ENCODE results near the gene DIP2C.
"Not testable (repeated sequence)": the region's sequence is repeated elsewhere in the genome, so short reads cannot be mapped to it uniquely, and the experiment has no call there.

DIP2C gene

DNA sequence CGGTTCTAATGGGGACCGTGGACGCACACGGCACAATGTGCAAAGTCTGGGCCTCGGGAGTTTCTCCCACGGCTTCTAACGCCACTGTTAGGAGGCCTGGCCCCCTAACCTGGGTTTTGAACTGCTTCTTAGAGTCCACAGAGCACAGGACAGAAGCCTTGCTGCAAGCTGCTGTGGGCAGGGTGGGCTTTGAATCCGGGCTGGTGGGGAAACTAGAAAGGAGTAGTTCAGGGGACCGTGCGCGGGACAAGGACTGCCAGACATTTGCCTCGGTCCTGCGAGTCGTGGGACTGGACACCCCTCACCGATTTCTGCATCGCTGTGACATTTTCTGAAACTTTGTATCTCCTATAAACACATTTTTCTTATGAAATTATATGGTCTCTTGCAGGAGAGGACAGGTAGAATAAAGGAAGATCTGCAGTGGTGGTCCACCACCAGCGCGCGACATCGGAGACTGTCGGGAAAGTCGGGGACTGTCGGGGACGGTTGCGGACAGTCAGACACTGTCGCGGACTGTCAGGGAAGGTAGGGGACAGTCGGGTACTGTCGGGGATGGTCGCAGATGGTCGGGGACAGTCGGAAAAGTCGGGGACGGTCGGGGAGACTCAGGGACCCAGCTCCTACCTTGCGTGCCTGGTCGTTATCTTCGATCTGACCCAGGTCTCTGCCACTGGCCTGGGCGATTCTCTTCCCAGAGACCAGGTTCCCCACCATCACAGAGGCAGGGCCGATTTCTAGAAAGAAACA, 332.1 kb downstream of the DIP2C start:
- ATAC-seq (replicated peaks) (no peak), DNase-seq (no peak)
- H3K9me3 Mint-ChIP-seq = no peaks in the 10 kb centered on the region
- H3K27ac Mint-ChIP-seq = no peak overlapping the region
- no peaks in the 10 kb centered on the region for H3K4me1 Mint-ChIP-seq
- peaks cover 0 to 7% of the 10 kb centered on the region in 2 donors for H3K36me3 Mint-ChIP-seq
- H3K4me3 Mint-ChIP-seq = no peak overlapping the region
- peaks cover 0 to 4% of the 10 kb centered on the region in 2 donors for H3K27me3 Mint-ChIP-seq

DNA sequence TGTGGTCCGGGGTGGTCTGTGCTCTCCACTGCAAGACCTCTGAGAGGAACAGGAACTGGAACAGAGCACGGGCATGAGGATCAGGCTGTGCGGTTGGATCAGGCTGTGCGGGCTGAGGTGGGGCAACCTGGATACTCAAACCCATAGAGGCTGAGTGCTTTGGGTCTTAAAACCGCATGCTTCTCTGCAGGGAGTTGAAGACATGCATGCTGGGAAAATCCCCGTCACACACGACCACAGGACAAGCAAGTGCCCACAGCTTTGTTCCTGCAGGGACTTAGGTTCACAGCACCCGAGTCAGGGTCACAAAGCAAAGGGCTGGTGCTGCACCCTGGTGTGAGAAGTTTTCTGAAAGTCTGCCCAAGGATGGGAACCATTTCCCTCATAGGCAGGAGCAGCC, 333.0 kb downstream of the DIP2C start:
- Mint-ChIP-seq H3K27me3 (no peaks in the 10 kb centered on the region), H3K27ac (no peak overlapping the region), H3K36me3 (peaks cover 0 to 3% of the 10 kb centered on the region in 2 donors), H3K4me3 (no peak overlapping the region), H3K4me1 (no peaks in the 10 kb centered on the region), H3K9me3 (no peaks in the 10 kb centered on the region)
- DNase-seq (no peak), ATAC-seq (replicated peaks) (peak in 1 of 2 donors; percentile 51)

DNA sequence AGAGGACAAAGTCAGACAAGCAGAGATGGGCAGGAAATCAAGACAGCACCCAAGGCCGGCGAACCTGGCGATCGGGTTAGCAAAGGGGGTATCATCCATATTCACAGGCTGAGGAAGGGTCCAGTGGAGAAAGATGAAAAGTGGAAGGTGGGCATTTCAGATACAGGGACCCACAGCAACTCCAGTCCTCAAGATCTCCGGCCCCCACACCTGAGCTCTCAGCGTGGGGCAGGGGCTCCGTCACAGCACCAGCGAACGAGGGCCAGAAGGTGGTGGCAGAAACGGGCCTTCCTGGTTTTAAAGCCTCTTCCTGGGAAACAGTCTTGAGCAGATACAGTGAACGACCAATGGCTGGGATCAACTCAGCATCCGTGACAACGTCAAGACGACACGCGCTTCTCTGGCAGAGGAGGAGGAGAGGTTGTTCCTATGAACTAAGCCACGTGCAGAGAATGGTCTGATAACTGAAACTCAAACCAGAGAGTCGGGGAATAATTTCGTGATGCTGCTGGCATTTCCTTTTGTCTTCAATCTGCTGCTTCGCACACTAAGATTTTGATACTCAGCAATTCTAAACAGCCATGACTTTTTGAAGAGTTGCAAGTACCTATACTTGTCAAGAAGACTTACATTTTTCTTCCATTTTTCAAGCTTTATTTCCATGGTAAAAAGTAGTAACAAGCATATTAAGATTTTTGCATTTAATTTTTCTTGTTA, 334.4 kb downstream of the DIP2C start:
- no peak overlapping the region for H3K4me3 Mint-ChIP-seq
- DNase-seq = no peak
- ATAC-seq (replicated peaks) = no peak
- H3K27me3 Mint-ChIP-seq = no peaks in the 10 kb centered on the region
- no peak overlapping the region for H3K27ac Mint-ChIP-seq
- H3K9me3 Mint-ChIP-seq = no peaks in the 10 kb centered on the region
- H3K36me3 Mint-ChIP-seq = peaks cover 0 to 3% of the 10 kb centered on the region in 2 donors
- no peaks in the 10 kb centered on the region for H3K4me1 Mint-ChIP-seq

DNA sequence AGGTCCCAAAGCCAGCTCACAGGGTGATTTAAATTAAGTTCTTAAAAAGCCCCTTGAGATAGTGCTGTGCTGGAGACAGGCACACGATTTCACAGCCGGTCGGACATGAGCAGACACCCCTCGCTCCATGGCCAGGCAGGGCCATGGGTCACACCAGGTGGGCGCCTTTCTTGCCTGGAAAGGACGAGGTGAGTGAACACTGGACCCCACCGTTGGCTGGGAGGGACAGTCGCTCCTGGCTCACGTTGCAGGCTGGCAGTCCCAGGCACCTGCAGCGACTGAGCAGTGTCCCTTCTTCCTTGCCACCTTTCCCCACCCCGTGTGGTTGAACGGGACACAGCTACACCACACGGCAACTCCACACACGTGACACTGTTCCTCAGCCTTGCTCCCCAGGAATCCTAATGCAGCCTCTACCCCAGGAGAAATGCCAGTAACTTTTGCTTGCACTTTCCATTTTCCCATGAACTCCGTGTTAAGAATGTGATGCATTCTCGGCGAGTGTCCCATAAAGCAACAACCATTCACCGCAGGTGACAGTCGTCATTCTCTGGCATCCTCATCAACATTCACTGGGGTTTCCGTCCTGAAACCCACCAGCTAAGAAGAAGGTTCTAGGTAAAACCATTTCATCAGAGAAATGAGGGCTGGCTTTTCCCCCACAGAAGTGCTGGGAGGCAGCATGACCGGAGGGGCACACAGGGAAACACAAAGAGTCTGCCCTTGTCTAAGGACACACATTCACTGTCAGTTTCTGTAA, 336.8 kb downstream of the DIP2C start:
- no peak overlapping the region for H3K27ac Mint-ChIP-seq
- no peaks in the 10 kb centered on the region for H3K4me1 Mint-ChIP-seq
- no peaks in the 10 kb centered on the region for H3K27me3 Mint-ChIP-seq
- H3K36me3 Mint-ChIP-seq = peaks cover 0 to 3% of the 10 kb centered on the region in 2 donors
- no peaks in the 10 kb centered on the region for H3K9me3 Mint-ChIP-seq
- H3K4me3 Mint-ChIP-seq = no peak overlapping the region
- DNase-seq (no peak), ATAC-seq (replicated peaks) (no peak)

DNA sequence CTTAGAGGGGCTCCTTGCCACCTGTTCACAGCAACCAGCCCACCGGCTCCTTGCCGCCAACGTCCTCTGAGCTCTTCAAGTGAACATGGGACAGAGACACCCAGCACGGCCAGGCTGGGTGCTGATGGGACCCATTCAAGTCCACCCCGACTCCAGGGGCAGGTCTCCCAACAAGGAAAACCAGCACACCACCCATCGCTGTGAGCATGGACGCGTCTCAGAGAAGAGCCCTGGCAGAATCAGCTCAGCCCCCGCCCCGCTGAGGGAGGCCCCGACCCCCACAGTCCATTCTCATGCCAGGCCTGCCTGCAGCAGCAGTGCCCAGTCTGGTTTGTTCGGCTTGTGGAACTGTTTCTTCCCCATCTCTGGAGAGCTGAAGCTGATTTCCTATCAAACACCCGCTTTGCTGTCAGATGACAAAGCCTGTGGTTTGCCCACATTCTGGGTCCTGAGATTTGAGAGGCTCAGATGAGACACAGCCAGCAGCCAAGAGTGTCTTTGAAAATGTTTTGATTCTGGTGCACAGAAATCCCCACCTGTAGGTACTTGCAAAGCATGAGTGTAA, 337.6 kb downstream of the DIP2C start:
- Mint-ChIP-seq H3K9me3 (no peaks in the 10 kb centered on the region), H3K4me3 (no peak overlapping the region), H3K27me3 (no peaks in the 10 kb centered on the region), H3K27ac (no peak overlapping the region), H3K36me3 (peaks cover 0 to 3% of the 10 kb centered on the region in 2 donors), H3K4me1 (no peaks in the 10 kb centered on the region)
- ATAC-seq (replicated peaks) = no peak
- no peak for DNase-seq

DNA sequence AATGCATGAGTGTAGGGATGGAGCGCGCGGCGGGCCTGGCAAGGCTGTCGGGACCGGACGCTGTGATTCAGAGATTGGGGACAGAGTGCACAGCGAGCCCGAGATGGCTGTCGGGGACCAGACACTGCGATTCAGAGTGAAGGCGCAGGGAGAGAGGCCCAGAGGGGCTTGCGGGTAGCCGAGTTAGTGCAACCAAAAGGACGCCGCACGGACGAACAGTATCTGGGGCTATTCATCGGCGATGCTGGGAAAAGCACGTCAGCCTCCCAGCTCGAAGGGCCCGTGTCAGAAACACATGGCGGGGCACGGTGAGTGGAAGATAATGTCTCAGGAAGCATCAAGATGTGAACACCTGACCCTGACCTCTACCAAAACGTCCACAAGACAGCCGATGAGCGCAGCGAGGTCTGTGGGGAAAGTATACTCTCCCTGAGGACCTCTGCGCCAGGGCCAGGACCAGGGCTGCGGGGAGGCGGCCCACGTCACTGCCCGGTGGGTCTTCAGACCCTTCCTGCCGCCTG, 338.4 kb downstream of the DIP2C start:
- no peak for ATAC-seq (replicated peaks)
- Mint-ChIP-seq H3K27ac (no peak overlapping the region), H3K4me3 (no peak overlapping the region), H3K4me1 (no peaks in the 10 kb centered on the region), H3K9me3 (no peaks in the 10 kb centered on the region), H3K36me3 (peaks cover 0 to 3% of the 10 kb centered on the region in 2 donors), H3K27me3 (no peaks in the 10 kb centered on the region)
- DNase-seq = no peak

DNA sequence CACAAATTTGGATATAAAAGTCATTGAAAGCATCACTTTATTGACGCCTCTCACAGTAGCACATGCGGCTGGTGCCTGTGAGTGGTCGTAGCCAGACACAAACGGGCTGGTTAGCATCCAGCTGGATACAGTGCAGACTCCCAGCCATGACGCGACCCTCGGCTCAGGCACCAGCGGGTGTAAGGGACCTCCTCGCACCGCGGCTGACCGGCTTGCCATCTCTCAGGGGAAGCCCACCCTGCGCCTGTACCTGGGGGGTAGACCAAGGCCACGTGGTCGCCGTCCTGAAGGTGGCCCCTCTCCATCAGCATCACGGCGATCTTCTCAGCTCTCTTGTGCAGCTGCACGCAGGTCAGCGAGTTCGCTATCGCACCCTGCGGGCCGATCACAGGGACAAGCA, 340.4 kb downstream of the DIP2C start:
- H3K27ac Mint-ChIP-seq = no peak overlapping the region
- peaks cover 0 to 3% of the 10 kb centered on the region in 2 donors for H3K36me3 Mint-ChIP-seq
- no peaks in the 10 kb centered on the region for H3K9me3 Mint-ChIP-seq
- no peak for DNase-seq
- H3K27me3 Mint-ChIP-seq = no peaks in the 10 kb centered on the region
- no peaks in the 10 kb centered on the region for H3K4me1 Mint-ChIP-seq
- ATAC-seq (replicated peaks) = no peak
- no peak overlapping the region for H3K4me3 Mint-ChIP-seq

GRCh38 chr10:348456-348855, 341.0 kb downstream of the DIP2C start:
- H3K4me1 Mint-ChIP-seq = no peaks in the 10 kb centered on the region
- H3K27me3 Mint-ChIP-seq = no peaks in the 10 kb centered on the region
- H3K27ac Mint-ChIP-seq = peak overlapping the region; percentile 1
- no peak overlapping the region for H3K4me3 Mint-ChIP-seq
- H3K36me3 Mint-ChIP-seq = peaks cover 0 to 3% of the 10 kb centered on the region in 2 donors
- H3K9me3 Mint-ChIP-seq = no peaks in the 10 kb centered on the region
- ATAC-seq (replicated peaks) = no peak
- DNase-seq = no peak

- H3K4me3 Mint-ChIP-seq; H3K27me3 Mint-ChIP-seq; H3K9me3 Mint-ChIP-seq; H3K36me3 Mint-ChIP-seq; ATAC-seq (replicated peaks); H3K4me1 Mint-ChIP-seq; DNase-seq: not testable (repeated sequence)
- peak overlapping the region; percentile 1 for H3K27ac Mint-ChIP-seq
Measured at GRCh38 chr10:347774-348173, 341.7 kb downstream of the DIP2C start.

DNA sequence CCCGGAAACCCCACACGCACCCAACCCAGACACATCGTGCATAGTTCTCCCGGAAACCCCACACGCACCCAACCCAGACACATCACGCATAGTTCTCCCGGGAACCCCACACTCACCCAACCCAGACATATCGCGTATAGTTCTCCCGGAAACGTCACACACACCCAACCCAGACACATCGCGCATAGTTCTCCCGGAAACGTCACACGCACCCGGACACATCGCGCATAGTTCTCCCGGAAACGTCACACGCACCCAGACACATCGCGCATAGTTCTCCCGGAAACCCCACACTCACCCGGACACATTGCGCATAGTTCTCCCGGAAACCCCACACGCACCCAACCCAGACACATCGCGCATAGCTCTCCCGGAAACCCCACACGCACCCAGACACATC, 342.3 kb downstream of the DIP2C start:
- not testable (repeated sequence) for H3K4me1 Mint-ChIP-seq; DNase-seq; H3K4me3 Mint-ChIP-seq; H3K9me3 Mint-ChIP-seq; H3K27me3 Mint-ChIP-seq; H3K36me3 Mint-ChIP-seq; ATAC-seq (replicated peaks); H3K27ac Mint-ChIP-seq

GRCh38 chr10:344582-345200, 344.8 kb downstream of the DIP2C start:
- H3K27ac Mint-ChIP-seq = no peak overlapping the region
- no peaks in the 10 kb centered on the region for H3K4me1 Mint-ChIP-seq
- no peaks in the 10 kb centered on the region for H3K27me3 Mint-ChIP-seq
- H3K9me3 Mint-ChIP-seq = no peaks in the 10 kb centered on the region
- peaks cover 0 to 3% of the 10 kb centered on the region in 2 donors for H3K36me3 Mint-ChIP-seq
- DNase-seq = no peak
- no peak overlapping the region for H3K4me3 Mint-ChIP-seq
- no peak for ATAC-seq (replicated peaks)

- peaks cover 2 to 7% of the 10 kb centered on the region in 2 donors for H3K4me1 Mint-ChIP-seq
- no peak overlapping the region for H3K27ac Mint-ChIP-seq
- H3K36me3 Mint-ChIP-seq = peaks cover 0 to 3% of the 10 kb centered on the region in 2 donors
- no peak for DNase-seq
- H3K9me3 Mint-ChIP-seq = no peaks in the 10 kb centered on the region
- H3K4me3 Mint-ChIP-seq = no peak overlapping the region
- no peak for ATAC-seq (replicated peaks)
- H3K27me3 Mint-ChIP-seq = no peaks in the 10 kb centered on the region
Measured at GRCh38 chr10:343231-344220, 345.9 kb downstream of the DIP2C start.
